HG03108 (cell line): ENCODE results near the gene DIP2B.

Source experiments
- ATAC-seq: cut with Tn5 transposase; IDR thresholded peaks from one replicate; pipeline ENCODE4 v1.9.1; 2021; ENCODE audit warnings: moderate library complexity; ENCODE audit not compliant: unreplicated experiment

DIP2B gene

DNA sequence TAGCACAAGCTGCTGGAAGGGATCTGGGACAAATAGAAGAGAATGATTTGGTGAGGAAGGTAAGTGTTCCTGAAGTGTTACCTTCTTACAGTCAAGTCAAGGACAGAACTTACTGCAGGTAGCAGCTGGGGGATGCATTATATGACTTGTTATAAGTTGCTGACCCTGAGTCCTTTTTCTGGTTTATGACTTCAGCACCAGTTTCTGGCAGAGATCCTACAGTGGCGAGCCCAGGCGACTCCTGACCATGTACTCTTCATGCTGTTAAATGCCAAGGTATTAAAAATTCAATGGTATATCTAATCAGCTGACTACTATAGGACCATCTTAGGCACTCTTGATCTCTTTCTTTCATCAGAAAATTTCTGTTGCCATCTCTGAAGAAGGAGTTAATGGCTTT, 214.0 kb downstream of the DIP2B start:
- no peak for ATAC-seq

DNA sequence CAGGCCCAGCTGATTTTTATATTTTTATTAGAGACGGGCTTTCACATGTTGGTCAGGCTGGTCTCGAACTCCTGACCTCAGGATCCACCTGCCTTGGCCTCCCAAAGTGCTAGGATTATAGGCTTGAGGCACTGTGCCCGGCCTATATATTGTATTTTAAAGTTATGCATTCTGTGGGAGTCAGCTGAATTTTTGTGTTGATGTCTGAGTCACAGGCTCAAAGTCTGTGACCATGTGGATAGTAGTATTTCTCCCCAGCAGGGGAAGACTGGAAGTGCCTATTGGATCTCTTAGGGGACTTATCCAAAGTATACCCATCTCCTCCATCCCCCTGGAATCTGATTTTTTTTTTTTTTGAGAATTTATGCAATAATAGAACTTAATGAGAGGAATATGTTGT, 215.3 kb downstream of the DIP2B start:
- ATAC-seq: no peak

DNA sequence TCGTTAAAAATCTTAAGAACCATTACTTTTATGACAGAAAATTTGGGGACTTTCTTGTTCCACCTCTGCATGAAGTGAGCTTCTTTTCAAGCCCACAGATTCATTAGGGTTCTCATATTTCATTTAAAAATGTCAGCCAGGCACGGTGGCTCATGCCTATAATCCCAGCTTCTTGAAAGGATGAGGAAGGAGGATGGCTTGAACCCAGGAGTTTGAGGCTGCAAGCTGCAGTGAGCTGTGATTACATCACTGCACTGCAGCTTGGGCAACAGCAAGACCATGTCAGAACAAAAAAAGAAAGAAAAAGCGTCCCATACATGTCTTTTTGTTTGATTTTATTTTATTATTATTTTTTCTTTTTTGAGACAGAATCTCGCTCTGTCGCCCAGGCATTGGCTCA, 215.7 kb downstream of the DIP2B start:
- no peak for ATAC-seq

DNA sequence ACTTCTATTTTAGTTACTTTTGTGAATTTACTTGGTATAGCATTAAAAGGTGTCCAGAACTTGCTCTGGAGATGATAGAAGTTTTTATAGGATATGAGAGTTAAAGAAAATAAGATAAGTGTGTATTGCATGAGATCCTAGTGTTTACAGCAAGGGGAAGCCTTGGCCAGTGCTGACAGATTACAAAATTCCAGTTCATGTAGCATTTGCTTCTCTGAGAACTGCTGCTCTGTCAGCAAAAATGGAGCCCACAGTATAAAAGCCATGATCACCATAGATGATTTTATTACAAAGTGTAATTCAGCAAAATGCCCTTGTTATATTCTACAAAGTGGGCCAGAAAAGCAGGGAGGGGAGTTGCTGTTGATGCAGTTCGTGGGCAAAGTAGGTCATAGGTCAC, 219.1 kb downstream of the DIP2B start:
- no peak for ATAC-seq

DNA sequence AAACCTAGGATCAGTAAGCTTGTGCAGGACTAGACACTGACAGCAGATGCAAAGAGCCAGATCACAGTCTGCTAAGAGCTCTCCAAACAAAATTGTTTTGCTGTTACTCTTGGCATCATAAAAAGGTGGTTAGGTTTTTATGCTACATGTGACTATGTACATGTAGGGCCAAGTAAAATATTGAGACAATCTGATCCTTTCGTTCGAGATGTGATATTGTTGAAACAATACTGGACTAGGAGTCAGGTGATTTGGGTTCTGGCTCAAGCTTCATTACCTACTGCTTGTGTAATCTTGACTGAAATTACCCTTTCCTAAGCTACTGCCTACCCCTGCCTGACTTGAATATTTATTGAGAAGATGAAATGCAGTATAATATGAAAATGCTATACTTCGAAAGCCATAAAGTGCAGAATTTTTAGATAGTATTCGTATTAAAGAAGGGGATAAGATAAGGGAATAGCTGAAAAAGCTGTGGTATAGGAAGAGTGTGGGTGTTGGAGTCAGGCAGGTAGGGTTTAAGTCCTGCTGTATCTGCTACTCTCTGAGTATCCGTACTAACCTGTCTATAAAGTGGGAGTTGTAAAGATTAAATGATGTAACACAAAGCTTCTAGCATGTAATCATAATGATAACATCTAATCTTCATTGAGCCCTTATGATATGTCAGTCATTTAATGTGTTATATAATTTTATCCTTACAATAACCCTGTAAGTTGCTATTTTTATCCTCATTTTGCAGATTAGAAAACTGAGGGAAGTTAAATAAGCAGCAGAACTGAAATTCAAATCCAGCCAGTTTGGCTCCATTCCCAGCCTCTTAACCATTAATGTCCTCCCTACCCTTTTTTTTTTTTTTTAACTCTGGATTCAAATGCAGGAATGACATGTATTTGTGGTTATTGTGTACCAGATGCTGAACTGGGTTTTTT, 220.5 kb downstream of the DIP2B start:
- no peak for ATAC-seq

DNA sequence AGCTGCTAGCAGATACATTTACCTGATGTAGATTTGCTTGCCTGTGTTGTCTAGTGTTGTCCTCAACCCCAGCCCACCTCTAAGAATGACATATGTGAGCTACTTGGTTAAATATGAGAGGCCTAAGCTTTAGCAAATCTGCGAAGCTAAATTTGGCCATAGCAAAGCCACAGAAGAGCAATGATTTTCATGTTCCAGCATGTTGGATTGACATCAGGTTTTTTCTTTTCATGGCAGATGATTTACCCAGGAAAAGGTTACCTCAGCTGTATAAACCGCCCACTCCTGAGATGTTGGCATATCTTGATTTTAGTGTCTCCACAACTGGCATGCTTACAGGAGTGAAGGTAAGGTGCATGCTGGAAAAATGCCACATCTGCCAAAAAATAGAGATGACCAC, 222.7 kb downstream of the DIP2B start:
- ATAC-seq: no peak

DNA sequence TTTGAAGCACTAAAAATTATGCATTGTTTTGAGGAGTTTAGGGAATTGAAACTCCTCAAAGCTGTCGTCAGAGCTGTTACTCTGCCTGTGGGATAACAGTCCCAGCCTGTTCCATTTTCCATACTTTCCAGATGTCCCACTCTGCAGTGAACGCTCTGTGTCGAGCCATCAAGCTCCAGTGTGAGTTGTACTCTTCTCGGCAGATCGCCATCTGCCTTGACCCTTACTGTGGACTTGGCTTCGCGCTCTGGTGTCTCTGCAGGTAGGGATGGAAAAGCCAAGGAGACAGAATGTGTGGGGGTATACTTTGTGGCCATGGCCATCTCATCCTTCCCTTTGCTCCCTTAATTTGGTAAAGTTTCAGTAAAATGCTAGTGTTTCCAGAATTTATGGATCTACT, 223.6 kb downstream of the DIP2B start:
- ATAC-seq: no peak

DNA sequence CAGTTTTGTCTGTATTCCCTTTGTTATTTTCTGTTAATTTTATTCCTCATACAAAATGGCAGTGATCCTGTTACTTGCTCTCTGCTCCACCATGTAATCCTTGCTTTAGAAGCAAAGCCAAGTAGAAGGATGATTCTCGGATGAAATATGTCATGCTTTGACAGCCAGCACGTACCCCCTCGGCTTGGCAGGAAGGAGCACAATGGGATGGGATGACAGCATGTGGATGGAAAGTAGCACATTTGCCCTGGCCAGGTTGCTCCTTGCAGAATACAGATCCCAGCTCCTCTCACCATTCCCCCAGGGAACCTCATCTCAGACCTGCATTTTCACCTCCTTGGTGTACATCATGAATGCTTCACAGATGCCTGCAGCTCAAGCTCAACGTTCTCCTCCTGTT, 224.1 kb downstream of the DIP2B start:
- ATAC-seq: no peak

DNA sequence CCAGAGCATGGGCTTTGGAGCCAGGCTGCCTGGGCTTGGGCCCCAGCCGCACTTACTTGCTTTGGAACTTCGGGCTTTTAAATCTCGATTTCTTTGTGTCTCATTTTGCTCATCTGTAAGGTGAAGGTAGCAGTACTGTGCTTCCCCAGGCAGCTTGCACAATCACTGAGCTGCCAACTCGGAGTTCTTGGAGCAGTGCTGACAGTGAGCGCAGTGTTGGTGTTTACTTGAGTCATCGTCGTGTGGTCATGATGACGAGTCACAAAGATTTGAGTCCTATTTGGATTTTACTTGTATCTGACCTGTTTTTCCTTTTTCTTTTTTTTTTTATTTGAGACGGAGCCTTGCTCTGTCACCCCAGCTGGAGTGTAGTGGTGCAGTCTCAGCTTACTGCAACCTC, 227.8 kb downstream of the DIP2B start:
- ATAC-seq: no peak

DNA sequence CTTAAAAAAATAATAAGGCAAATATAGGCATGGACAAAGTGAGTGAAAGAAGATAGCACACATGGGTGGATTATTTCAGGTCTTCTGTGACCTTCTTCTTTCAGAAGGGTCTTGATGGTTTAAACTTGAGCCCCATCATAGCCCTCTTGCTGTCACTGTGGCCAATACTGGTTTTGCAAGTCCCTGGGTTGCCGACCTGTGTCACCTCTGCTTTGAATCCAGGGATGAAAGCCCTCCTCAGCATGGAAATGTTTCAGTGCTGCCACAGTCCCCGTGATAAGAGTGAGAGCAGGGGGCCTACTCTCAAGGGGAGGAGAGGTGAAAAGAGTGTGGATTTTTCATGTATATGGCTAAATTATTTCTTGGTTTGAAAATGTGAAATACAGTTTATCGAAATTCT, 228.9 kb downstream of the DIP2B start:
- no peak for ATAC-seq

DNA sequence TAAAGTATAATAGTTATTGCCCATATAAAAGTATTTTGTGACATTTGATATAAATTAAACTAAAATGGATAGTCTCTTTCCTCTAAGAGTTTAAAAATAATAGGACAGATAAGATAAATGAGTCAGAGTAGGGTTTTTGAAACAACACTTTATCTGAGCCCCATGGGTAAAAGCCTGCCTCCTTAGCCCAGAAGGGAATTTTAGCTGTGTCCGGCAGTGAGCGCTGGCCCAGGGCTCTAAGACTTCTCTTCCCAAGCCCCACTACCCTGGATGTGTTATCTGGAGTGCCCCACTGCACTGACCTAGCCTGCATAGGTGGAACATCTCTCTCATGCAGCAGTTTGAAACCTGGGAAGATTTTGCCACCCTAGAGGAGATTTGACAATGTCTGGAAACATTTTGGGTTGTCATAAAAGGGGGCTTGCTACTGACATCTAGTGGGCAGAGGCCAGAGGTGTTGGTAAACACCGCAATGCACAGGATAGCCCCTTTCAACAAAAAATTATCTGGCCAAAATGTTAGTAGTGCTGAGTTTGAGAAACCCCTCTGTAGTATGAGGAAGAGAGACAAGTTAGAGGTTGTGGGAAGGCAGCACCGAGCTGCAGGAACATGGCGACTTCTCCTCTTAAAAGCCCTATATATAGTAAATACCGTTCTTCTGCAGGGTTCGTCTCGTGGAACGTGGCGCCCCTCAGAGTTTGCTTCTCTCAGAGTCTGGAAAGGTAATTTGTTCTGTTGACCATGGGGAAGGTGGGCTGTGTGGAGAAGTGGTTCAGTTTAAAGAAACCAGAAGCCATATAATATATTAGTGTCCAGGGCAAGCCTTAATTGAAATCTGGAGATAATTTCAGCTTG, 229.9 kb downstream of the DIP2B start:
- no peak for ATAC-seq

DNA sequence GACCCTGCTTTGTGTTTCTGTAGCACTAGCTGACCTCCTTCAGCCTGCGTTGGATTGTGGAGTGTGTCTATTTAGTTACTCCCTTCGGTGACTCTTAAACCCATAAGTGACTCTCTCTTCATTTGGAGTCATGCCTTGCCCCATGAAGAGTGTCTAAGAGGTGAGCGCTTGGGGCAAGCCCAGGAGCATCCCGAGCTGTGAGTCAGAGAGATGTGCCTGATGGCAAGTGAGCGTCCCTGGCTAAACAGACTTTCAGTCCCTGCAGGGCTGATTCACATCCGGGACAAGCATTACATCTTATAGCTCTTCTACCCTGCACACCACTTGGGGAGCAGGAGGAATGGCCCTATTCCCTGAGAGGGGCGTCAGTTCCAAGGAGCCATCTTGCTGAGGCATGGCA, 234.8 kb downstream of the DIP2B start:
- no peak for ATAC-seq

DNA sequence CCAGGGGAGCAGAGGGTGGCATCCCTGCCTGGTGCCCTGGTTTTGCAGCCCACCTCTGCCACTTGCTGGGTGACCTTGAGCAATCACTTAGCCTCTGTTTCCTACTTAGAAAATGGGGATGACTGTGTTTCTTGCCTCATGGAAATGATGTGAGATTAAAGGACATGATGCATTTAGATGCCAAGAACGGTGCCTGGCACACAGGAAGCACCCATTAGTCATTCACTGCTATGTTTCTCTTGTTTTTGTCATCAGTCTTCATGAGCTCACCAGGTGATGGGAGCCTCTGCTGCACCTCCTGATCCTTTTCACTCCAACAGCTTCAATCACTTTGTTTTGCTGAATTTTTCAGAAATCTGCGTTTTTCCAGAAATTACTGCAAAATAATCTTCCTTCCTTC, 235.5 kb downstream of the DIP2B start:
- no peak for ATAC-seq

DNA sequence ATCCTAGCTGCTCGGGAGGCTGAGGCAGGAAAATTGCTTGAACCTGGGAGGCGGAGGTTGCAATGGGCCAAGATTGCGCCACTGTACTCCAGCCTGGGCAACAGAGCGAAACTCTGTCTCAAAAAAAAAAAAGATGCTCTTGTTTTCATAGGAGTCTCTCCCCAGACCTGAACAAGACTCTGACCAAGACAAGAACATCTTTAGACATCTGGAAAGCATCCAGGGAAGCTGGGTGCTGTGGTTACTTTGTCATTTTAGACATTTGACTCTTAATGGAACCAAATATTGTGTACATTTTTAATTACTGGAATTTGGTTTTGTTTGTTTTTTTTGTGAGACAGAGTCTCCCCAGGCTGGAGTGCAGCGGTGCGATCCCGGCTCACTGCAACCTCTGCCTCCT, 238.0 kb downstream of the DIP2B start:
- no peak for ATAC-seq

DNA sequence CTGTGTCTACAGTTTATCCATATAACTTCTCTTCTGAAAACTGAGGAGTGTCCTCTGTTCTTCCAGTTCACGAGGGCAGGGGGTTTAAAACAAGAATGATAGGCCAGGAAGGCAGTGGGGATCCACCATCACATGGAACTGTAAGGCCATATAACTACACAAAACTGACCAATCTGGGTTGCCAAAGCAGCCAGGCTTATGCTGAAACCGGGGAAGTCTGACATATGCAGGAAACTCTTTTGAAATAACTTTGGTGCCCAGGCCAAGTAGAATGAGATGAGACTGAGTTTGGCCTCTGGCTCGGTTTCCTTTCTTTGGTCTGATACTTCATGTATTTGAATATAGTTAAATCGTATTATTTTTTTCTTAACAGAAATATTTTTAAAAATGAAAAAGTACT, 241.1 kb downstream of the DIP2B start:
- ATAC-seq: no peak

DNA sequence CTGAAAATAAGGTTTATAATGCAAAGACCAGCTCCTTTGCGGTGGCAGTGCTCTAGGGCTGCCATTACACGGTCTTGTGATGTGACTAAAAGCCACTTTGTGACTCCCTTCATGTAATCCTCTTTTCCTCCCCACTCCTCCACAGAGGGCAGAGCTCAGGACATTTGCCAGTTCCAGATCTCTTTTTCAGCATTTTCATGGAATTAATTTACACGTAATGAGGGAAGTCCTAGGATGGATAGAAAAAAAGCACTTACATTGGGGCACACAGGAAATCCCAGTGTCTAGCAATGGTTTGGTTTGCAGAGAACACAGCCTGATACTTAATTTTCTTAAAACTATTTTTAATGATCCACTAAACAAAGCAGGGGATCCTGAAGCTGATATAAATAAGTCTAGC, 241.6 kb downstream of the DIP2B start:
- ATAC-seq: no peak

DNA sequence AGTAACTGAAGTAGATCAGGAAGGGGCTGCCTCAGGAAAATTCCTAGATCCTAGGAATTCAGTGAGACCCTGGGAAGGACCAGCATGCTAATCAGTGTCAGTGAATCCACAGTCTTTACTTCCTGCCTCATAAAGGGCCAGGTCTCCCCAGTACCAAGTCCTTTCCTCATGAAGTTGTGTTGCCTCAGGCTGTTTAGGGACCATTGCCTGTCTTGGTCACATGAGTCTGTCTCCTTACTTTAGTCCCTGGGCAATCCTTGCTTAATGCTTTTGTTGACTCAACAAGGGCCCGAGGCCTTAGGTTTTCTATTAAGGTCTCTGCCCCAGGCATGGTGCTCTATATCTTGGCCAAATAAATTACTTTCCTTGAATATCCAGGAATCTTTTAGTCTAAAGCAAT, 243.0 kb downstream of the DIP2B start:
- no peak for ATAC-seq

DNA sequence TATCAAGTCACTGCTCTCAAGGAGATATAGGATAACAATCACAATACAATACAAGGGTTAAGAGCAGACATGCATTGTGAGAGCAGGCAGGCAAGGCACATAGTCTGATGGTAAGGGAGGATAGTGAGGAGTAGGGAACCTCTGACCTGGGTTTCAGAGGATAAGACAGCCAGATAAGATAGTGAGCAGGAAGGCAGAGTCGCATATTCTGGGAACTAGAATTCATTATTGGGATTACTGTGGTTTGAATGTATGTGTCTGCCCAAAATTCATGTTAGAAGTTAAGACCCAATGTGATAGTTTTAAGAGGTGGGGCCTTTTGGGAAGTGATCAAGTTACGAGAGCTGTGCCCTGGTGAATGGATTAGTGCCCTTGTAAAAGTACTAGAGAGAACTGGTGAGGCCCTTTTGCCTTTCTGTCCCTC, 244.7 kb downstream of the DIP2B start:
- no peak for ATAC-seq

DNA sequence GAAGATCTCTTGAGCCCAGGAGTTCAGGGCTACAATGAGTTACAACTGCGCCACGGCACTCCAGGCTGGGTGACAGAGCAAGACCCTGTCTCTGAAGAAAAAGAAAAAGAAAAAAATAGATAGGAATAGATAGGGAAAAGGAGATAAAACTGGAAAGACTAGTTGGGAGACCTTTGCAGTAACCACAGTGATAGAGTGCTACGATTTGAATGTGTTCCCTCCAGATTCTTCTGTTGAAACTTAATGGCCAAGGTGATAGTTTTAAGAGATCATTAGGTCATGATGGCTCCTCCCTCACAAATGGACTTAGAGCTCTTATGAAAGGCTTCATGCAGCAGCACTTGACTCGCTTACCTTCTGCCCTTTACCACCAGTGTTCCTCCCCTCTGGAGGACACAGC, 245.6 kb downstream of the DIP2B start:
- ATAC-seq: no peak

DNA sequence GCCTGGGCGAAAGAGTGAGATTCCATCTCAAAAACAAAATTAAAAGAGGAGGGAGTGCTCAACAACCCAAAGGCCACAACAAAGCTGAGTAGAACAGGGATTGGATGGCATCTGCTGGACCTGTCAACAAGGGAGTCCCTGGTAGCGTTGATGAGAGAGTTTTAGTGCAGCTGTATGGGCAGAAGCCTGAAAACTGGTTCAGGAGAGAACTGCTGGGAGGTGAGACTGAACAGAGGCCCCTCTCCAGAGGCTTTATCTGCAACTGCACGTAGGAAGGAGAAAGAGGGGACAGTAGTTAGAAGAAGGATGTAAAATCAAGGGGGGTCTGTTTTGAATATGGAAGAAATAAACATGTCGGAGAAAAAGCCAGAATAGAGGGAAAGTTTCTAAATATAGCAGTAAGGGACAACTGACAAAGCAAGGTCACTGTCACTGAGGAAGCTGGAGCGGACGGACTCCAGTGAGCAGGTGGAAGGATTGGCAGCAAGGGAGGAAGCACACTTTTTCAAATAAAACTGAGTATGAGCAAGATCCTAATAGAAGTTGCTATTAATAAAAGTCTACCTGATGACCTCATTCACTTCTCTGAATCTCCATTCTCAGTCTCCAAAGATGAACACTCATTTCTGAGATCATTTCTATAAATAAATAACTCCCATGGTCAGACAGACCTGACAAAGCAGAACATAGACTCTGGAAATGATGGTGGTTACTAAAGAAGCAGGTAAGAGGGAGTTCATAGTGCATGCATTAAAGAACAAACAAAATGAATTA, 247.3 kb downstream of the DIP2B start:
- no peak for ATAC-seq

DNA sequence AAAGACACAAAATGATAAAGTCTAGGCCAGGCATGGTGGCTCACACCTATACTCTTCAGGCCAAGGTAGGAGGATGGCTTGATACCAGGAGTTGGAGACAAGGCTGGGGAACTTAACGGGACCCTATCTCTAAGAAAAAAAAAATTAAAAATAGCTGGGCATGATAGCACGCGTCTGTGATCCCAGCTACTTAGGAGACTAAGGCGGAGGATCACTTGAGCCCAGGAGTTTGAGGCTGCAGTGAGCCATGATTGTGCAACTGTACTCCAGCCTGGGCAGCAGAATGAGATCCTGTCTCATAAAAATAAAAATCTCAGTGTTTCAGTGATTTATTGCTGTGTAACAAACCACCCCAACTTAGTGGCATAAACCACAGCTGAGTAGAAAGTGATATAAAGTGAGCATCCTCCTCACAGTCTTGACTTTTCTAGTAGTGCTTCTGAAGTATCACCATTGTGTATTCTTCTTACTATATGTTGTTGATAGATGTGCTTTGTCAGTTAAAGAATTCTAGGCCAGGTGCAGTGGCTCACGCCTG, 248.5 kb downstream of the DIP2B start:
- ATAC-seq: no peak
